ENCODE measurements around the gene RASD1. TPM values are rescaled to one million over a fixed set of nuclear protein-coding genes. Genes with fewer than 3 reads are reported as not detected.

Gene RASD1
- total RNA-seq, 1 experiment from 2014 or later = 5.7 TPM

DNA sequence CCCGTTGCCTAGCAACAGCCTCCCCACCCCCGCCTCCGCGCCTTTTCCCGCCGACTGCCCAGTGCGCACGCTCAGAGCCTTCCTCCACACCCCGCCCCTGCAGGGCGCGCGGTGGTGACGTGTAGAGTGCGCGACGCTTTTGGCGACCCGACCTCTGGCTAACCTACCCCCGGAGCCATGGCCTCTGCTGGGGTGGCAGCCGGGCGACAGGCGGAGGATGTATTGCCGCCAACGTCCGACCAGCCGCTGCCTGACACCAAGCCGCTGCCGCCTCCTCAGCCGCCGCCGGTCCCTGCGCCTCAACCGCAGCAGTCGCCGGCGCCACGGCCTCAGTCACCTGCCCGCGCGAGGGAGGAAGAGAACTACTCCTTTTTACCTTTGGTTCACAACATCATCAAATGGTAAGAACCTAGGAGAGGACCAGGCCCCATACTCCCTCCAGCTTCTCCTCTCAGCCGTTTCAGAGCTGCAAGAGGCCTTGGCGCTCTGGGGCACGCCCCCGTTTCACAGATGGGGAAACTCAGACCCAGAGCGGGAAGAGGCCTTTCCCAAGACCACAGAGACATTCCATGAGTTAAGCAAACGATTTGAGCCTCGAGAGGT, 19.2 kb downstream of the RASD1 start, which contains the start of gene MED9:
Gene MED9 (plus strand): TSS at position 136 of the 603 bp plus-strand sequence. CDS start 42 bp downstream, at position 178.
- Mint-ChIP-seq H3K36me3 (ENCODE audit: insufficient read depth in 1 of 3, low read depth in 3 of 3) (peaks cover 0 to 13% (median 2%) of the 10 kb centered on the region in 3 experiments; a peak in 4 of 7 replicates), H3K9me3 (no peaks in the 10 kb centered on the region; a peak in 1 of 5 replicates), H3K27ac (peak within 1 kb of the TSS; percentile 95 to 99 (median 98)), H3K27me3 (ENCODE audit: low read depth) (peaks cover 25% of the 10 kb centered on the region), H3K4me1 (peaks cover 13 to 15% of the 10 kb centered on the region in 2 experiments), H3K4me3 (peak within 1 kb of the TSS; percentile 94 to 98)
- Histone ChIP-seq H3K9me3 (ENCODE audit: control insufficient read depth, low read depth, low read length) (no peaks in the 10 kb centered on the region), H2BK12ac (ENCODE audit: insufficient read length, low read depth, low read length) (no peak within 1 kb of the TSS), H2BK120ac (ENCODE audit: low read depth, low read length, poor library complexity, severe bottlenecking) (no peak within 1 kb of the TSS), H2AFZ (ENCODE audit: low read length) (no peak within 1 kb of the TSS), H3K23ac (ENCODE audit: insufficient read length, low read depth, low read length) (no peak within 1 kb of the TSS), H3K18ac (ENCODE audit: insufficient read length, low read depth, low read length) (peak within 1 kb of the TSS; percentile 92), H2BK15ac (ENCODE audit: low read depth, low read length) (no peak within 1 kb of the TSS; the same call in 1 of the 2 replicates), H4K8ac (replicated peaks; ENCODE audit: insufficient read length, low read depth, low read length) (peak within 1 kb of the TSS; percentile 10), H3K9ac (ENCODE audit: extremely low read depth, insufficient read length, low read length) (peak within 1 kb of the TSS; percentile 86), H3K4me2 (ENCODE audit: insufficient read depth, insufficient read length, low read length) (peak within 1 kb of the TSS; percentile 92), H2BK5ac (ENCODE audit: insufficient read length, low read length) (no peak within 1 kb of the TSS), H3K27me3 (ENCODE audit: insufficient read depth, low read length) (no peaks in the 10 kb centered on the region), H3K23me2 (ENCODE audit: insufficient read length, low read depth, low read length, poor library complexity, severe bottlenecking) (peaks cover 4% of the 10 kb centered on the region), H2BK20ac (ENCODE audit: low read depth, low read length, poor library complexity, severe bottlenecking) (no peak within 1 kb of the TSS), H3K14ac (ENCODE audit: insufficient read depth, low read length) (peak within 1 kb of the TSS; percentile 90), H4K20me1 (ENCODE audit: control insufficient read depth, insufficient read depth, insufficient read length) (no peaks in the 10 kb centered on the region), H3K79me1 (ENCODE audit: insufficient read depth, low read depth, low read length, poor library complexity, severe bottlenecking) (peaks cover 3% of the 10 kb centered on the region), H3K27ac (ENCODE audit: insufficient read length, low read depth, low read length) (no peak within 1 kb of the TSS), H3T11ph (ENCODE audit: low read length) (no peak within 1 kb of the TSS), H3K56ac (ENCODE audit: insufficient read length, low read depth, low read length) (no peak within 1 kb of the TSS), H3K4ac (ENCODE audit: low read depth, low read length) (no peak within 1 kb of the TSS), H3K4me1 (ENCODE audit: insufficient read depth, low read length) (no peaks in the 10 kb centered on the region), H2AK5ac (ENCODE audit: insufficient read length, low read length) (no peak within 1 kb of the TSS), H3K79me2 (ENCODE audit: insufficient read depth, low read length) (peaks cover 5% of the 10 kb centered on the region), H4K91ac (ENCODE audit: insufficient read length, low read depth, low read length) (no peak within 1 kb of the TSS), H4K5ac (ENCODE audit: insufficient read length, low read depth, low read length) (no peak within 1 kb of the TSS)
- peak; percentile 95 for DNase-seq
- TF ChIP-seq, protein P1, sequence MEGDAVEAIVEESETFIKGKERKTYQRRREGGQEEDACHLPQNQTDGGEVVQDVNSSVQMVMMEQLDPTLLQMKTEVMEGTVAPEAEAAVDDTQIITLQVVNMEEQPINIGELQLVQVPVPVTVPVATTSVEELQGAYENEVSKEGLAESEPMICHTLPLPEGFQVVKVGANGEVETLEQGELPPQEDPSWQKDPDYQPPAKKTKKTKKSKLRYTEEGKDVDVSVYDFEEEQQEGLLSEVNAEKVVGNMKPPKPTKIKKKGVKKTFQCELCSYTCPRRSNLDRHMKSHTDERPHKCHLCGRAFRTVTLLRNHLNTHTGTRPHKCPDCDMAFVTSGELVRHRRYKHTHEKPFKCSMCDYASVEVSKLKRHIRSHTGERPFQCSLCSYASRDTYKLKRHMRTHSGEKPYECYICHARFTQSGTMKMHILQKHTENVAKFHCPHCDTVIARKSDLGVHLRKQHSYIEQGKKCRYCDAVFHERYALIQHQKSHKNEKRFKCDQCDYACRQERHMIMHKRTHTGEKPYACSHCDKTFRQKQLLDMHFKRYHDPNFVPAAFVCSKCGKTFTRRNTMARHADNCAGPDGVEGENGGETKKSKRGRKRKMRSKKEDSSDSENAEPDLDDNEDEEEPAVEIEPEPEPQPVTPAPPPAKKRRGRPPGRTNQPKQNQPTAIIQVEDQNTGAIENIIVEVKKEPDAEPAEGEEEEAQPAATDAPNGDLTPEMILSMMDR (conservative IDR thresholded peaks at IDR 0.05) = no peak
- WGBS (ENCODE audit: extremely low coverage, insufficient read length, low lambda C conversion rate) = no CpG with 5 or more reads among the region's 47 CpGs
